ENCODE results near the gene ACAT2.

DNA sequence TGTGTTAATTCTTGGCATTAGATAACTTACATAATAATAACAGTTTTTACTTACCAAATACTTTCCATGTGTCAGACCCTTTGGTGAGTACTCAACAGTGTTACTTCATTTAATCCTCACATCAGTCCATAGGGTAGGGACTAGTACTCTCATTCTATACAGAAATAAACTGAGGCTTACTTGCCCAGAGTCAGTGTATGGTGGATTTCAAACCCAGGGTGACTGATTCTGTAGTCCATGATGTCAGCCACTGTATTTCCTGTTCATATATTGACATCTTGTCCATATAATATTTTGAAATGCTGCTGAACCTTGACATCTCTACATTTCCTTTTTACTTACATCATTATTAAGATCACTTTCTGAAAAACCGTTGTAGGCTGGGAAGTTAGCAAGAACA lies 35.7 kb downstream of the ACAT2 start:
- TF ChIP-seq, protein P1, sequence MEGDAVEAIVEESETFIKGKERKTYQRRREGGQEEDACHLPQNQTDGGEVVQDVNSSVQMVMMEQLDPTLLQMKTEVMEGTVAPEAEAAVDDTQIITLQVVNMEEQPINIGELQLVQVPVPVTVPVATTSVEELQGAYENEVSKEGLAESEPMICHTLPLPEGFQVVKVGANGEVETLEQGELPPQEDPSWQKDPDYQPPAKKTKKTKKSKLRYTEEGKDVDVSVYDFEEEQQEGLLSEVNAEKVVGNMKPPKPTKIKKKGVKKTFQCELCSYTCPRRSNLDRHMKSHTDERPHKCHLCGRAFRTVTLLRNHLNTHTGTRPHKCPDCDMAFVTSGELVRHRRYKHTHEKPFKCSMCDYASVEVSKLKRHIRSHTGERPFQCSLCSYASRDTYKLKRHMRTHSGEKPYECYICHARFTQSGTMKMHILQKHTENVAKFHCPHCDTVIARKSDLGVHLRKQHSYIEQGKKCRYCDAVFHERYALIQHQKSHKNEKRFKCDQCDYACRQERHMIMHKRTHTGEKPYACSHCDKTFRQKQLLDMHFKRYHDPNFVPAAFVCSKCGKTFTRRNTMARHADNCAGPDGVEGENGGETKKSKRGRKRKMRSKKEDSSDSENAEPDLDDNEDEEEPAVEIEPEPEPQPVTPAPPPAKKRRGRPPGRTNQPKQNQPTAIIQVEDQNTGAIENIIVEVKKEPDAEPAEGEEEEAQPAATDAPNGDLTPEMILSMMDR (IDR thresholded peaks at IDR 0.05), result no peak
- no peak for TF ChIP-seq POLR2A (IDR thresholded peaks at IDR 0.05)

All from body of pancreas (tissue), 4 donors.